ENCODE data around the gene ACBD4.

ACBD4 gene

DNA sequence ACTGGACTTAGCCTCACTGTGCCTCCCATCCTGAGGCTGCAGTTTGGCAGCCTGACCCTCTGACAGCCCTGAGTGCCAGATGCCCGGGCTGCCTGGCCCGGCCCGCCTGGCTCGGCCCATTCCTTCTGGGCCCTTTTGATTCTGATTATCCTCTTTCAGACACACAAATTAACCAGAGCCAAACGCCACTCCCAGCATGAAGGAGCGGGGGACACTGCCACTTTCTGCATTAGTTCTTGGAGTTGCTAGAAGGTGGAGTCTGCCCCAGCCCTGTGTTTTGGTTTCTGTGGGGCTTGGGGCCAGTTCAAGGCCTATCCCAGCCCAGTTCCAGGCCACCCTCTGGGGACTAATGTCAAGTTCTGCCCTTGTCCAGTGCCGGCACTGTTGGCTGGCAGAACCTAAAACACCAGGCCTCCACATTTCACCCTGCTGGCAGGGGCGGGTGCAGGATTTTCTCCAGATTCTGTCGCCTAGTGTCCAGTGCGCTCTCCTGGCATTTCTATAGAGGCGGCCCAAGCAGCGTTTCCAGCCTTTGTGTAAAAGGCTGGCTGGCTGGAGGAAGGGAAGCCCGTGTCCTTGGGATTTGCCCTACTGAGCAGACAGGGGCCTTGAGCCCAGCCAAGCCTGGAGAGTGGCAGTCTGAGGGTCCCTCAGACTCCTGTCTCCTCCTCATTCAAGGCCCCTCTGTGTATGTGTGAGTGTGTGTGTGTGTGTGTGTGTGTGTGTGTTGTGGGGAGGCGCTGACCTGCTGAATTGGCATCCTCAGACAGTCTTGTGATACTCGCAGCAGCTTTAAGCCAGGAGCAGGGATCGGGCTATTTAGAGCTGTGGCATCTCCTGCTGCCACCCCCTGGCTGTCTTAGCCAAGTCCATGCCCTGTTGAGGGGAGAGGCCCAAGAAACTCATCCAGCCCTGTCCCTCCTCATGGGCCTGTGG is 24.5 kb upstream of the ACBD4 start:
- no peak overlapping the region for H3K27ac Mint-ChIP-seq
- no peak overlapping the region for H3K4me3 Mint-ChIP-seq
- peaks cover 18% of the 10 kb centered on the region for H3K36me3 Mint-ChIP-seq (ENCODE audit: low read depth)
- H3K4me1 Mint-ChIP-seq (ENCODE audit: low read depth), result no peaks in the 10 kb centered on the region
- H3K9me3 Mint-ChIP-seq, result no peaks in the 10 kb centered on the region
- H3K27me3 Mint-ChIP-seq, result no peaks in the 10 kb centered on the region

DNA sequence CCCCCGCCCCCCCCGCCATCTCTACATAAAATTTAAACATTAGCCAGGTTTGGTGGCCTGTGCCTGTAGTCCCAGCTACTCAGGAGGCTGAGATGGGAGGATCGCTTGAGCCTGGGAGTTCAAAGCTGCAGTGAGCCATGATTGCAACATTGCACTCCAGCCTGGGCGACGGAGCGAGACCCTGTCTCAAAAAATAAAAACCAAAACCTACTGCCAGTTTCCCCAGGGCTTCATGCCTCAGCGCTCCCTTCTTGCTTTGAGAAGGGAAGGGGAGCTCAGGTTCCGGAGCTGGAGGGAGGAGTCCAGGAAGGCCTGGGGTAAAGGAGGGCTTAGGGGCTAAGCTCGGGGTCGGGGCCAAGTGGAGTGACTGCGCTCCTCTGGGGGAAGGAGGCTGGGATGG is 23.6 kb upstream of the ACBD4 start:
- Mint-ChIP-seq H3K9me3 (no peaks in the 10 kb centered on the region), H3K4me1 (ENCODE audit: low read depth) (no peaks in the 10 kb centered on the region), H3K27me3 (no peaks in the 10 kb centered on the region), H3K27ac (no peak overlapping the region), H3K36me3 (ENCODE audit: low read depth) (peaks cover 13% of the 10 kb centered on the region), H3K4me3 (no peak overlapping the region)

DNA sequence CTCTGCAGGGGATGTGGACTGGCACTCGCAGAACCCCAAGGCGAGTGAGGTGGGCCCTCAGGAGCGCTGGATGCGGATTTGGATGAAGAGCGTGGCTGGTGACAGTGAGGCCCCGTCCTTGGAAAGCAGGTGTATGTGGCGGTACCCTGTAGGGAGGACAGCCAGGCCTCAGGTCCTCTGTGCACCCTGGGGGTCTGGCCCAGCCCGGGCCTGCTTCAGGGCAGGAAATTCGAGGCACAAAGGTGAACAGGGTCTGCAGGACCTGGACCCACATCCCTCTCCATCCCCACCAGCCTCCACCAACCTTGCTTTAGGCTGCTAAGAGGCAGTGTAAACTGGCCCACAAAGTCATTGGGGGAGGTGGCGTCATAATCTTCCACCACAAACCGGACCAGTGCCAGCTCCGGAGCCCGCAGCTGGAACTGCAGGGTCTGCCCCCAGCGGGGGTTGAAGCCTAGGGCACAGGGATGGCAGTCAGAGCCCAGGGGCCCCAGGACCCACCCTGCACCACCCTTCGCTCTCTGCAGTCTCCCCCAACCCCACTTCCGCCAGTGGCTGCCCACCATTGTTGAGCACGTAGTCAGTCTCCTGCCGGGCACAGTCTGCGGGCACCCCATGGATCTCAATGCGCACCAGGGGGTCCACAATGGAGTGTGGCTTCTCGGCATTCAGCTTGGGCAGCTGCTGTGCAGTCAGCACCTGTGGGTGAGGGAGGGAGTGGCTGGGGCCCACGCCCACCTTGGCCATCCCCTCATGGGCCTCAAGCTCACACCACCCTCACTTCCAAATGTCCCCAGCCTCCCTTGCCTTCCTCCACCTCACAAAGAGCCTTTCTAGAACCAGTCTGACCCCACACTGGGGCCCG is 22.7 kb upstream of the ACBD4 start:
- H3K27me3 Mint-ChIP-seq, result no peaks in the 10 kb centered on the region
- no peaks in the 10 kb centered on the region for H3K9me3 Mint-ChIP-seq
- H3K4me1 Mint-ChIP-seq (ENCODE audit: low read depth), result no peaks in the 10 kb centered on the region
- H3K36me3 Mint-ChIP-seq (ENCODE audit: low read depth), result peaks cover 7% of the 10 kb centered on the region
- no peak overlapping the region for H3K4me3 Mint-ChIP-seq
- H3K27ac Mint-ChIP-seq, result no peak overlapping the region

DNA sequence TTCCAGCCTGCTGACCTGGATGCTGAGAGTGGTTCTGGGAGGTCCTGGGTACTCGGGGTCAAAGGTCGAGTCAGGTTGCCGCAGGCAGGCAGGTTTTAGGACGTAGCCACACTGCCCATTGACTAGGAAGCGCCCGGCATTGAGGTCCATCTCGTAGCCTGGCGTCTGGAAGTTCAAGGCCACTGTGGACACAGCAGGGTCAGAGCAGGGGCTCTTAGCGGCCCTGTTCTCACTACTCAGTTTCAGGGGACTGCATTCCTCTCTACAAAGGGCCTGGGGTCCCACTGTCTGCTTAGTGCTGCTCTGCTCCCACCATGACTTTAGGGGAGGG is 22.1 kb upstream of the ACBD4 start:
- Mint-ChIP-seq H3K4me3 (no peak overlapping the region), H3K27me3 (no peaks in the 10 kb centered on the region), H3K36me3 (ENCODE audit: low read depth) (peaks cover 2% of the 10 kb centered on the region), H3K4me1 (ENCODE audit: low read depth) (no peaks in the 10 kb centered on the region), H3K9me3 (no peaks in the 10 kb centered on the region), H3K27ac (no peak overlapping the region)

DNA sequence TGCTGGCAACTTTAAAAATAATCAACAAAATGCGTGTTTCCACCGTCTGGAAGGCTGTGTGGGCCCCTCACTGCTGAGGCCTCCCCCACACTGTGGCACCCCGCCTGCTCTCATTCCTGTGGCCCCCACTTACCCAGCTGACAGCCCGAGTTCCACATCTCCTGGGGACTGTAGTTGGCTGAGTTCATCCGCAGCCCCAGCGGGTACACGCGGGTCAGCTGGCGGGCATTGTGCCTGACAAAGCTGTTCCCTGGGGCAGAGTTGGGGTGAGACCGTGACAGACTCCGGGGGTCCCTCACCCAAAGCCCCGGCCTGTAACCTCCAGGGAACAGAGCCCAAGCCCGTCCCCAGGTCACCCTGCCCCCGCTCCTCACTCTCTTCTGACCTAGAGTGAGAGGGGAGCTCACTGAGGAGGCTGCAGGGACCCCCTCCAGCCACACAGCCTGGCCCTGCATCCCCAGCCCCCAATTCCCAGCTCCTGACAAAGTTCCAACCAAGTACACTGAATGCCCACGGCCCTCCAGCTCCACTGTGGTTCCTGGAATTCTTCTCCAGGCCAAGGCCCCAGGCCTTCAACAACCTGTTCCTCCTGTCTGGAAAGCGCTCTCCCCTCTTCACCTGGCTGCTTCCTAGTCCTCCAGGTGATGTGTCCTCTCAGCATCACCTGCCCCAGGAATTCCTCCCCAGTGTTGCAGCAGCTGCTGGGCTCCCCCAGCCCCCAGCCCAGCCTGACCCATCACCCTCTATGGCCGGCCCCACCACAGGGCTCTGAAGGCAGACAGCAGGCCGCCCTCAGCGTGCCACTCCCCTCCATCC is 21.2 kb upstream of the ACBD4 start:
- H3K27ac Mint-ChIP-seq, result no peak overlapping the region
- H3K9me3 Mint-ChIP-seq, result no peaks in the 10 kb centered on the region
- H3K36me3 Mint-ChIP-seq (ENCODE audit: low read depth), result no peaks in the 10 kb centered on the region
- H3K27me3 Mint-ChIP-seq, result no peaks in the 10 kb centered on the region
- H3K4me3 Mint-ChIP-seq, result no peak overlapping the region
- no peaks in the 10 kb centered on the region for H3K4me1 Mint-ChIP-seq (ENCODE audit: low read depth)

DNA sequence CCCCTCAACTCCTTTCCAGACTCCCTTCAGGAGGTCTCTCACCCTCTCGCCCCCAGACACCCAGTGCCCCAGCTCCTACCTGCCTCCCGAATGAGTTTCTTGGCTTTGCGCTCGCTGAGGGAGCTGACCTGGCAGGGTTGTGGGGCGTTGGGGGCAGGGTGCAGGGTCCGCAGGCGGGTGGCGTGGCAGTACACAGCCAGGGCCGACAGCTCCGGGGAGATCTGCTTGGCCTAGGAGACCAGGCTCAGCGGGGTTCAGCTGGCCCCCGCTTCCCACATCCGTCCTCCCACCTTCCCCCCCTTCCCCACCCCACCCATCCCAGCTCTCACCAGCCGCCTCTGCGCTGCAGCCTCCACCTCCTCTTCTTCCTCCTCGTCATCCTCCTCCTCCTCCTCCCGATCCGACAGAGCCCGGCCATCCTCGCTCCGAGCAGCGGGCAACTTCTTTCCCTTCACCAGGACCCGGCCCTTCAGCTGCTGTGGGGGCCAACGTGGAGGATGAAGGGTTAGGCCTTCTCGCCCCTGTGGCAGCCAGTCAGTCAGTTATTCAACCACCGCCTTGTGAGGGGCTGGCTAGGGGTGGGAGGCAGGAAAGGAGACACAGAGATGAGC is 20.4 kb upstream of the ACBD4 start:
- no peaks in the 10 kb centered on the region for H3K27me3 Mint-ChIP-seq
- H3K4me3 Mint-ChIP-seq, result no peak overlapping the region

DNA sequence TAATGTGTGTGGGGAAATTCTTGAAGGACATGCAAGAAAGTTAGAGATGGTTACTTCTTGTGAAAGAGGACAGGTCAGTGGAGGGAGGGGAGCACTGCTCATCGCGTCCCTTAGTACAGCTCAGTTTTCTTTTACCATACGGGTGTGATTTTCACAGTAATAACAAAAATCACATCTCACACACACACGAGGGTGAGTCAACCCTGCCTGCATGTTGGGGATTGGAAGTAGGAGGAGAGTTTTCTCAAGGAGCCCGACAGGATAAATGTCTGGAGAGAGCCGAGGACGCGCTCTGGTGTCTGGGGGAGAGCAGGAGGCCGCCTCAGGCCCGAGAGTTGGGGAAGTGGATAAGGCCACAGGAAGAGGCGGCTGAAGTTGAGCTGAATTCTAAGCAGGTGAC is 19.6 kb upstream of the ACBD4 start:
- H3K36me3 Mint-ChIP-seq (ENCODE audit: low read depth), result no peaks in the 10 kb centered on the region
- no peaks in the 10 kb centered on the region for H3K9me3 Mint-ChIP-seq
- H3K27ac Mint-ChIP-seq, result no peak overlapping the region

More for the DNA sequence above, 20.4 kb upstream of the ACBD4 start:
- H3K9me3 Mint-ChIP-seq, result no peaks in the 10 kb centered on the region
- no peaks in the 10 kb centered on the region for H3K4me1 Mint-ChIP-seq (ENCODE audit: low read depth)
- no peaks in the 10 kb centered on the region for H3K36me3 Mint-ChIP-seq (ENCODE audit: low read depth)
- no peak overlapping the region for H3K27ac Mint-ChIP-seq

DNA sequence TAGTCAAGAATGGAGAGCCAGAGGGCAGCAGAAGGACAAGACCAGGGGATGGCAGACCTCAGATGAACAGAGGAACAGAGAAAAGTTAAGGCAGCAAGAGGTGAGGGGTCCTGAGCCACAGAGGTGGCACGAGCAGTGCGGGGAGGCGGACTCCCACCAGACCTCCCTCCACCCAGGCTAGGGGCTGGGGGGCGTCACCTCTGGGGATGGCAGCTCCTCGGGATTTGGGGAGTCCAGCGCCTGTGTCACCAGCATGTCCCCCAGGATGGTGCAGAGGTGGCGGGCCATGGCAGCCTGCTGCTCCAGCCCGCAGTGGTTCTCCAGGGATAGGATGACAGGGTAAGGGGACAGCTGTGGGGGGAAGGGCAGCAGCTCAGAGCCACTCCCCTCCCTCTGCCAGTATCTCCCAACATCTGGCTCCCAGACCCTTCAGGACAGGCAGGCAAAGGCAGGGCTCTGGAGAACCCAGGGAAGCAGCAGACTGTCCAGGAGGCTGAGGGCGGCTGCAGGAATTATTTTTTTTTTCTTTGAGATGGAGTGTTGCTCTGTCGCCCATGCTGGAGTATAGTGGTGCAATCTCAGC is 19.0 kb upstream of the ACBD4 start:
- Mint-ChIP-seq H3K4me3 (no peak overlapping the region), H3K27ac (no peak overlapping the region), H3K4me1 (ENCODE audit: low read depth) (no peaks in the 10 kb centered on the region), H3K9me3 (no peaks in the 10 kb centered on the region), H3K27me3 (no peaks in the 10 kb centered on the region), H3K36me3 (ENCODE audit: low read depth) (no peaks in the 10 kb centered on the region)

More for the DNA sequence above, 19.6 kb upstream of the ACBD4 start:
- Mint-ChIP-seq H3K27me3 (no peaks in the 10 kb centered on the region), H3K4me1 (ENCODE audit: low read depth) (no peaks in the 10 kb centered on the region), H3K4me3 (no peak overlapping the region)

DNA sequence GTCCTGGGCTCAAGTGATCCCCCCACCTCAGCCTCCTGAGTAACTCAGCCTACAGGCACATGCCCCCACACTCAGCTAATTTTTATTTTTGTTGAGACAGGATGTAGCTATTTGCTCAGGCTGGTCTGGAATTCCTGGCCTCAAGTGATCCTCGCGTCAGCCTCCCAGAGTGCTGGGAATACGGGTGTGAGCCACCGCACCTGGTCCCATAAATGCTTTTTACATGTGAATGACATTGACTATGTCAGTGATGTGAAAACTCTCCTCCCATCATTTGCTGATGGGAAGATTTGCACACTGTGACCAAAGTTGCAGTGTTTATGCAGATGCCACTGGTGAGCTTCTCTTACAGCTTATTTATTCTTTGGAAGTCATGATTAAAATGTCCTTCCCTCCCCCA is 18.2 kb upstream of the ACBD4 start:
- Mint-ChIP-seq H3K4me1 (ENCODE audit: low read depth) (no peaks in the 10 kb centered on the region), H3K36me3 (ENCODE audit: low read depth) (no peaks in the 10 kb centered on the region), H3K9me3 (no peaks in the 10 kb centered on the region), H3K4me3 (no peak overlapping the region), H3K27ac (no peak overlapping the region), H3K27me3 (peaks cover 3% of the 10 kb centered on the region)

DNA sequence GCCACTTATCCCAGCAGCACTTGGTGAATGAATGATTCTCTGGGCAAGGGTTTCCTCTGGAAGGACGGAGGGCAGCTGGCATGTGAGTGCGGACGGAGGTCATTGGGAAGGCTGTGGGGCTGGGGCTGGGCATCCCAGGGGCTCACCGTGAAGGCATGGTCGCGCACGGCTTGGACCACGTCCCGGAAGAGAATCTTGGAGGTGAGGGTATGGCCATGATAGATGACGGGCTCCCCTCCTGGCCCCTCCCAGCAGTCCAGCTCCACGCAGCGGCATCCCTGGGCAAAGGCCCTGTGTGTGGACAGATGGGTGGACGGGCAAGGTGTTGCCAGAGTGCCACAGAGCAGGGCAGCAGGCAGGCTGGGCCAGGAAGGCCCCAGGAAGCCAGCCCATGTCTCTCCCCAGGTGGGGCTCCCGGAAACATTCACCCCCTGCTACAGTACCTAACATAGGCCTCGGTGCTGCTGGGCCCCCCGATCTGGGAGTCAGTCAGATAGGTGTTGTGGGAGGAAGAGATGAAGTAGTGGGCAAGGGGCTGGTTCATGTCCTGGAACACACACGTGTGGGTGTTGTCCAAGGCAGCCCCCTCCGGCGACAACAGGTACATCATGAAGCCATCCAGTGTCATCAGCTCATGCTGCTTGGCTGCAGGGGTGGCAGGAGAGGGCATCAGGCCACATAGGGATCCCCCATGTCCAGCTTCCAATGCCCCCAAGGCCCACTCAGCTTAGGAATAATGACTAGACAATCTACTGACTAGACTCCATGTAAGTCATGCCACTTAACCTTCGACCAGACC is 17.4 kb upstream of the ACBD4 start:
- peaks cover 3% of the 10 kb centered on the region for H3K27me3 Mint-ChIP-seq
- no peaks in the 10 kb centered on the region for H3K36me3 Mint-ChIP-seq (ENCODE audit: low read depth)
- no peak overlapping the region for H3K4me3 Mint-ChIP-seq
- no peaks in the 10 kb centered on the region for H3K9me3 Mint-ChIP-seq
- H3K4me1 Mint-ChIP-seq (ENCODE audit: low read depth), result no peaks in the 10 kb centered on the region
- H3K27ac Mint-ChIP-seq, result no peak overlapping the region

DNA sequence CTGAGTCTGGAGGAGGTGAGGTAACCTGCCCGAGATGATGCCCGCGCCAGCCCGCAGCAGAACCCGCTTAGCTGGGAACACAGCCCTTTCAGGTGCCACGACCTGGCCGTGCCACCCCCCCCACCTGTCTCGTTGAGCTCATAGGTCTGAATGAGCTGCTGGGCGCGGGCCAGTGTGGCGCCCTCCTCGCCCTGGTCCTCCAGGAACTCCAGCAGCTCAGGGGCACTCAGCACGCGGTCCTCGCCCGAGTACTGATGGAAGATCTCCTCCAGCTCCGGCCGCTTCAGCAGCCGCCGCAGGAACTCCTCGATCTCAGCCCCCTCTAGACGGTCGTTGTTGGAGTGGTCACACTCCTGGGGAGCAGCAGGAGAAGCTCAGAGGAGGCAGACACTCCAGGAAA is 16.8 kb upstream of the ACBD4 start:
- no peak overlapping the region for H3K4me3 Mint-ChIP-seq

DNA sequence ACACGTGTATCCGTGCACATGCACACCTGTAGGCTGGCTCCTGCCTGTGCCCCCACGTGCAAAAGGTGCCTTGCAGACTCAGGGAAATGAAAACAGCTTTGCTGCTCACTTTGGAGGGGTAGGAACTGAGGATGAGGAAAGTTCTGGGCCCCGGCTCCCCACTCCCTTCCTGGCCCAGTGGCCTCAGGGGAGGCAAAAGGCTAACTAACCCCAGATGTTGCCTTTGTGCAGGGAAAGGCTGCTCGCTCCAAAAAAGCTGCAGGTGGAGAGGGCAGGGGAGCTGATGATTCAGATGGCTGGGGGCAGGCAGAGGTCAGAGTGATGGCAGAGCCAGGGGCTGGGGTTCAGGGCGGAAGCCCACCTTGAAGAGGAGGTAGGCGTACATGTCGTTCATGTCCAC is 15.5 kb upstream of the ACBD4 start:
- Mint-ChIP-seq H3K27ac (no peak overlapping the region), H3K36me3 (ENCODE audit: low read depth) (no peaks in the 10 kb centered on the region), H3K9me3 (no peaks in the 10 kb centered on the region), H3K4me1 (ENCODE audit: low read depth) (peaks cover 4% of the 10 kb centered on the region), H3K27me3 (peaks cover 3% of the 10 kb centered on the region), H3K4me3 (no peak overlapping the region)

More for the DNA sequence above, 16.8 kb upstream of the ACBD4 start:
- H3K27ac Mint-ChIP-seq, result no peak overlapping the region
- peaks cover 3% of the 10 kb centered on the region for H3K27me3 Mint-ChIP-seq
- H3K9me3 Mint-ChIP-seq, result no peaks in the 10 kb centered on the region
- no peaks in the 10 kb centered on the region for H3K4me1 Mint-ChIP-seq (ENCODE audit: low read depth)
- no peaks in the 10 kb centered on the region for H3K36me3 Mint-ChIP-seq (ENCODE audit: low read depth)

DNA sequence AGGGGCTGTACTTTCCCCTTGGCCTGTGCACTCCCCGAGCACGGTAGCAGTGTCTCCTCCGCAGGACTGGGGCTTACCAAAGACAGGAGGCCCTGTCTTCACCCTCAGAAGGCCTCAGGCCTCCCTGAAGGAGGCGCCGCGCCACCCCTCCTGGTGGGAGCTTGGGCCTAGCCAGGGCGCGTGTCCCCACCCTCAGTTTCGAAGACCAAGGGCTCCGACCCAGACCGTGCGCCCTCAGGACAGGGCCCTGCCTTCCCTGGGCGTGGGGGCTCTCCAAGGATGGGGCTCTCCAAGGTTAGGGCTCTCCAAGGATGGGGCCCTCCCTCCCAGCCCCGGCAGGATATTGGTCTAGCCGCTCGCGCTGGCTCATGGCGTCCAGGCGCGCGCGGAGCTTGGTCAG is 14.9 kb upstream of the ACBD4 start:
- Mint-ChIP-seq H3K9me3 (no peaks in the 10 kb centered on the region), H3K4me1 (ENCODE audit: low read depth) (peaks cover 4% of the 10 kb centered on the region), H3K27ac (no peak overlapping the region), H3K36me3 (ENCODE audit: low read depth) (no peaks in the 10 kb centered on the region), H3K27me3 (peaks cover 3% of the 10 kb centered on the region), H3K4me3 (no peak overlapping the region)

Data from stimulated activated naive CD8-positive, alpha-beta T cell treated with anti-CD3 and anti-CD28 coated beads, Interleukin-15, Interleukin-2, amounts not matched to agents 100 ng/mL and 50 ng/mL, for 24 hours (primary cell).